ENCODE data around the gene G0S2. TPM values are rescaled to one million over a fixed set of nuclear protein-coding genes. Genes with fewer than 3 reads are reported as not detected.

Gene G0S2
- total RNA-seq, 1 donor from 2014 or later, result 418 TPM

DNA sequence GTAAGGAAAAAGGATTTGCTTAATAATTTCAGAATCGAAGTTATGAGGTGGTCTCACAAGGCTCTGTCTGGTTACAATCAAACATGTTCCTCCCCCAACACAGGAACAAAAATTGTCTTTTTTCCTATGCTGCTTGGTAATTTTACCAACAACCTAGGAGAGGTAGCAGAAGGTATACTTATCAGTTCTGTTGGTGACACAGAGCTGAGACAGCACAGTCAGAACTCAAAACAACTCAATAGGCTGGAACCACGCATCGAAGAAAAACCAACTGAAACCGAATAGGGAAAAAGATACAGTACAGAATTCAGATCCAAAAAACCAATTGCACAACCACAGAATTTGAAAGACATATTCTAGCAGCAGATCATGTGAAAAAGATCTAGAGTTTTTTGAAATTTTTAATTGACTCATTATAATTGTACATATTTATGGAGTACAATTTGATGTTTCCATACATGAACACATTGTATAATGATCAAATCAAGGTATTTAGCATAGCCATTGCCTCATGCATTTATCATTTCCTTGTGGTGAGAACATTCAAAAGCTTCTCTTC, 3.8 kb downstream of the G0S2 start:
- no peak overlapping the region for H3K4me3 ChIP-seq (ENCODE audit: low read depth, low read length)
- TF ChIP-seq, protein P1, sequence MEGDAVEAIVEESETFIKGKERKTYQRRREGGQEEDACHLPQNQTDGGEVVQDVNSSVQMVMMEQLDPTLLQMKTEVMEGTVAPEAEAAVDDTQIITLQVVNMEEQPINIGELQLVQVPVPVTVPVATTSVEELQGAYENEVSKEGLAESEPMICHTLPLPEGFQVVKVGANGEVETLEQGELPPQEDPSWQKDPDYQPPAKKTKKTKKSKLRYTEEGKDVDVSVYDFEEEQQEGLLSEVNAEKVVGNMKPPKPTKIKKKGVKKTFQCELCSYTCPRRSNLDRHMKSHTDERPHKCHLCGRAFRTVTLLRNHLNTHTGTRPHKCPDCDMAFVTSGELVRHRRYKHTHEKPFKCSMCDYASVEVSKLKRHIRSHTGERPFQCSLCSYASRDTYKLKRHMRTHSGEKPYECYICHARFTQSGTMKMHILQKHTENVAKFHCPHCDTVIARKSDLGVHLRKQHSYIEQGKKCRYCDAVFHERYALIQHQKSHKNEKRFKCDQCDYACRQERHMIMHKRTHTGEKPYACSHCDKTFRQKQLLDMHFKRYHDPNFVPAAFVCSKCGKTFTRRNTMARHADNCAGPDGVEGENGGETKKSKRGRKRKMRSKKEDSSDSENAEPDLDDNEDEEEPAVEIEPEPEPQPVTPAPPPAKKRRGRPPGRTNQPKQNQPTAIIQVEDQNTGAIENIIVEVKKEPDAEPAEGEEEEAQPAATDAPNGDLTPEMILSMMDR (IDR thresholded peaks at IDR 0.05; ENCODE audit: insufficient read depth, low read length, severe bottlenecking), result no peak
- no peaks in the 10 kb centered on the region for H3K27me3 ChIP-seq (ENCODE audit: control insufficient read depth, insufficient read depth, low read length)
- FAIRE-seq (no peak), DNase-seq (ENCODE audit: low read depth) (no peak)
- no peaks in the 10 kb centered on the region for H3K36me3 ChIP-seq (ENCODE audit: control insufficient read depth, insufficient read depth, low read length)

DNA sequence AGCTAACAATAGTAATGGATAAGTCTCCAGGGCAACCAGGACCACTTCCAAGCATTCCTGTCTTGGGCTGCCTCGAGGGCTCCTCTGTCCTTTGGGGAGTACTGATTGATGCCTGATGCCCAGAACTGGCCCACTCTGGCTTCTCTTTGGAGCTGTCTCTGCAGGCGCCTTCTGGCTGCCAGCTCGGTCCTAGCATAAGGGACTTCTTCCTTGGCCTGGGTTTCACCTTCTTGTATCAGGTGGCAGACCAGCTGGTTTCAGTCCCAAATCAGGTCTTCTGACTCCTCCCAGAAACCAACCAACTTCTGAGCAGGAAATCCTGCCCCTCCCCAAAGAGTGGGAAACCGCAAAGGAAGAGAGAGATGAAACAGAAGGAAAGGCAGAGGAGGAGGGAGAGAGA, 10.6 kb downstream of the G0S2 start:
- FAIRE-seq (no peak), DNase-seq (ENCODE audit: low read depth) (no peak)
- TF ChIP-seq, protein P1 (IDR thresholded peaks at IDR 0.05; ENCODE audit: insufficient read depth, low read length, severe bottlenecking), result no peak
- H3K36me3 ChIP-seq (ENCODE audit: control insufficient read depth, insufficient read depth, low read length), result no peaks in the 10 kb centered on the region
- no peaks in the 10 kb centered on the region for H3K27me3 ChIP-seq (ENCODE audit: control insufficient read depth, insufficient read depth, low read length)
- no peak overlapping the region for H3K4me3 ChIP-seq (ENCODE audit: low read depth, low read length)

DNA sequence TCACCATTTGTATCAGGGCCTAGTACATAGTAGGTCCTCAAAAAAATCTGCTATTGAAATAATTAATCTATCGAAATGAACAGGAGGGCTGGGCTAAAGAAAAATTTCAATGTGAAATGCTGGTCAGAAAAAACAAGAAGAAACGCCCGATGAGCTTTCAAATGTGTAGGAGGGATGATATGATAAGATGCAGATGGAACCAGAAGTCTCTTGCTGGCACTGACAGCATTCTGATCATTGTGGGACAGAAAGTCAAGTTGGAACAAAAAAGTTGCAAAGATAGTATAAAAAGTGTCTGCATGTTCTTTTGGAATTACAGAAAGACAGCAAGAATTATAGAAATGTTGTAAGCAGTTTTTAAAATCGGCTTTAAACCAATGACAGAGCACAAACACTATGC, 11.1 kb downstream of the G0S2 start:
- FAIRE-seq, result no peak
- TF ChIP-seq, protein P1 (IDR thresholded peaks at IDR 0.05; ENCODE audit: insufficient read depth, low read length, severe bottlenecking), result no peak

DNA sequence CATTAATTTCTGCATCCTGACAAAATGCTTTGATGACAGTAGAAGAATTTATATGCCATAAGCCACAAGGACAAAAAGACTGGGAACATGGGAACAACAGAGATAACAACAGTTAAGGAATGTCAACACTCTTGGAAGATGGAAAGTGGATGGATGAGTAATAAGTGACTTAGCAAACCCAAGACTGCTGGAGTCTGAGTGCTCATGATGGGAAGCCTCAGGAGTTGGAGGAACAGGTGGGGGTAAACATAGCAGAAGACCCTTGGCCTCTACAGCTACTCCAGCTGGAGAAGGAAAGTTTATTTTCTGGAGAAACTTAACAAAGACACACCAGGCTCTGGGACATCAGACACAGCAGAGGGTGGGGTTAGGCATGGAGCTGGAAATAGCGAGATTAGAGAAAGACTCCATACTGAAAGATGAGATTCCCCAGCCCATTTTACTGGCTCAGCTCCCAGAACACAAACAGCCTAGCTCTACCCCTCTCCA, 13.6 kb downstream of the G0S2 start:
- FAIRE-seq (no peak), DNase-seq (ENCODE audit: low read depth) (peak; percentile 67)
- no peak overlapping the region for H3K4me3 ChIP-seq (ENCODE audit: low read depth, low read length)
- no peaks in the 10 kb centered on the region for H3K36me3 ChIP-seq (ENCODE audit: control insufficient read depth, insufficient read depth, low read length)
- H3K27me3 ChIP-seq (ENCODE audit: control insufficient read depth, insufficient read depth, low read length), result no peaks in the 10 kb centered on the region
- TF ChIP-seq, protein P1 (IDR thresholded peaks at IDR 0.05; ENCODE audit: insufficient read depth, low read length, severe bottlenecking), result no peak

More for the DNA sequence above, 11.1 kb downstream of the G0S2 start:
- H3K36me3 ChIP-seq (ENCODE audit: control insufficient read depth, insufficient read depth, low read length), result no peaks in the 10 kb centered on the region
- H3K4me3 ChIP-seq (ENCODE audit: low read depth, low read length), result no peak overlapping the region
- H3K27me3 ChIP-seq (ENCODE audit: control insufficient read depth, insufficient read depth, low read length), result no peaks in the 10 kb centered on the region
- no peak for DNase-seq (ENCODE audit: low read depth)

DNA sequence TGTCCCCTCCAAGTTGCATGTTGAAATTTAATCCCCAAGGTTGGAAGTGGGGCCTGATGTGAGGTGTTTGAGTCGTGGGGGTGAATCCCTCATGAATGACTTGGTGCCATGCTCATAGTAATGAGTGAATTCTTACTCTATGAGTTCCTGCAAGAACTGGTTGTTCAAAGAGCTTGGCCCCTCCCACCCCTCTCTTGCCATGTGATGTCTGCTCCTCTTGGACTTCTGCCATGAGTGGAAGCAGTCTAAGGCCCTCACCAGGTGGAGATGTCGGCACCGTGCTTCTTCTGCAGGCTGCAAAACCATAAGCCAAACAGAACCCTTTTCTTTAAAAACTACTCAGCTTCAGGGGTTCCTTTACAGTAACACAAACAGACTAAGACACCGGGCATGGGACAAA, 14.3 kb downstream of the G0S2 start:
- no peak for FAIRE-seq
- DNase-seq (ENCODE audit: low read depth), result peak; percentile 90
- TF ChIP-seq, protein P1 (IDR thresholded peaks at IDR 0.05; ENCODE audit: insufficient read depth, low read length, severe bottlenecking), result no peak
- no peaks in the 10 kb centered on the region for H3K27me3 ChIP-seq (ENCODE audit: control insufficient read depth, insufficient read depth, low read length)
- no peaks in the 10 kb centered on the region for H3K36me3 ChIP-seq (ENCODE audit: control insufficient read depth, insufficient read depth, low read length)
- H3K4me3 ChIP-seq (ENCODE audit: low read depth, low read length), result no peak overlapping the region

DNA sequence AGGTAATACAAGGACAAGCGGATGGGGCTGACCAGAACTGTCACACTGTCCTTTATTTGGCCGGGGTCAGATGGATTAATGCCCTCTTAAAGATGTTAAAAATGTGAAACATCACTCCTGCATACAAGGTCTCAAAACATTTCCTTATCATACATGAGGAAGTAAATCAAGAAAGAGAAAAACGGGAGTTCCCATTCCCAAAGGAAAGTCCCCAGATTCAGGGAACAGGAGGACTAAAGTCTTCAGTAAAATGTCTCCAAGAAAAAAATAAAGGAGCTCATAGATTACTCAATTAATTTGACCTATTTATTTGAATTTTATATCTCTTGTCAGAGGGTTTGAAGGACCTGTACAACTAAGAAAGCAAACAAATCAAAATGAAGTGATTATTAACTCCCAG, 16.0 kb downstream of the G0S2 start:
- Histone ChIP-seq H3K36me3 (ENCODE audit: control insufficient read depth, insufficient read depth, low read length) (no peaks in the 10 kb centered on the region), H3K27me3 (ENCODE audit: control insufficient read depth, insufficient read depth, low read length) (no peaks in the 10 kb centered on the region), H3K4me3 (ENCODE audit: low read depth, low read length) (no peak overlapping the region)
- peak; percentile 33 for DNase-seq (ENCODE audit: low read depth)
- TF ChIP-seq, protein P1 (IDR thresholded peaks at IDR 0.05; ENCODE audit: insufficient read depth, low read length, severe bottlenecking), result no peak
- FAIRE-seq, result no peak
